HepG2 (cell line): Measurements from ENCODE around the gene RAB5B. TPM values are rescaled to one million over a fixed set of nuclear protein-coding genes. Genes with fewer than 3 reads are reported as not detected.

Source experiments
- ATAC-seq: fragments of 200-7000 bp; cut with Tn5 transposase; 3 replicates; pipeline ENCODE4 v1.9.1; 2020; ENCODE audit warnings: mild to moderate bottlenecking, moderate library complexity
- BruUV-seq: library from RNA; stranded (reverse); fragments of 400-500 nt; replicated peaks from 2 replicates; lab custom pipeline; 2021; lab: Mats Ljungman, UMichigan
- CTCF ChIA-PET: fragments of 300-600 bp; formaldehyde crosslinking; extraction: SDS; loops from one replicate; lab custom pipeline; 2021; ENCODE audit warnings: low total read pairs, inconsistent platforms, low intra/inter-chr PET ratio; lab: Yijun Ruan, JAX
- POLR2A ChIA-PET: fragments of 350-600 bp; sonication (Branson Sonifier 250); formaldehyde crosslinking; loops from one replicate; lab custom pipeline; 2020; ENCODE audit warnings: antibody characterized with exemption, inconsistent platforms; lab: Yijun Ruan, JAX
- DNase-seq: peaks from one replicate; pipeline ENCODE4 v3.0.0-alpha.2; 2015; ENCODE audit warnings: low spot score
- FAIRE-seq: peaks from 3 replicates; lab custom pipeline; 2011; peaks lifted over from hg19 to GRCh38; lab: Jason Lieb, UNC
- H2AFZ ChIP-seq: one replicate; pipeline ENCODE4 v1.6.1; 2011; ENCODE audit warnings: low read length, inconsistent platforms
- H3K27ac ChIP-seq: fragments of 300-600 bp; 3 replicates; pipeline ENCODE4 v1.8.0; 2011; ENCODE audit warnings: mixed run types, mild to moderate bottlenecking, mixed read lengths, low read length, inconsistent platforms; ENCODE audit not compliant: insufficient read depth; ENCODE audit errors: extremely low read length
- H3K27me3 ChIP-seq, 2 experiments: fragments of 200-600 bp in 1 of 2; 2 replicates in 1 of 2; 3 replicates in 1 of 2; pipeline versions ENCODE4 v1.6.0 to v1.8.0; 2011; ENCODE audit warnings: low read length in 2 of 2, mild to moderate bottlenecking in 2 of 2, moderate library complexity in 2 of 2, inconsistent platforms in 1 of 2; ENCODE audit not compliant: insufficient read depth in 2 of 2, control insufficient read depth in 1 of 2
- H3K36me3 ChIP-seq, 2 experiments: fragments of 200-600 bp in 1 of 2; replicated peaks in 1 of 2; 2 replicates in 1 of 2; 3 replicates in 1 of 2; pipeline versions ENCODE4 v1.5.1 to v1.8.0; 2011; ENCODE audit warnings: low read length in 2 of 2, inconsistent platforms in 1 of 2; ENCODE audit not compliant: insufficient read depth in 2 of 2, control insufficient read depth in 1 of 2
- H3K4me1 ChIP-seq: 2 replicates; pipeline ENCODE4 v1.5.1; 2012; ENCODE audit warnings: low read length, inconsistent platforms; ENCODE audit not compliant: insufficient read depth
- H3K4me2 ChIP-seq: 2 replicates; pipeline ENCODE4 v1.6.0; 2011; ENCODE audit warnings: low read depth, low read length, inconsistent platforms
- H3K4me3 ChIP-seq, 3 experiments: fragments of 200-600 bp in 1 of 3; sonication (generic), shearing (Covaris generic) in 1 of 3; replicated peaks in 1 of 3; 2 replicates each; pipeline ENCODE4 v1.5.1; 2011 to 2016; ENCODE audit warnings: low read length in 3 of 3, inconsistent platforms in 2 of 3, low read depth in 2 of 3, mild to moderate bottlenecking in 2 of 3, control low read depth in 1 of 3, mixed read lengths in 1 of 3; ENCODE audit not compliant: insufficient read depth in 1 of 3
- H3K79me2 ChIP-seq: one replicate; pipeline ENCODE4 v1.6.1; 2011; ENCODE audit warnings: low read length, inconsistent platforms; ENCODE audit not compliant: insufficient read depth
- H3K9ac ChIP-seq: 2 replicates; pipeline ENCODE4 v1.6.0; 2011; ENCODE audit warnings: mild to moderate bottlenecking, low read depth, low read length, inconsistent platforms; ENCODE audit not compliant: insufficient read depth
- H3K9me3 ChIP-seq: 2 replicates; pipeline ENCODE4 v1.5.1; 2012; ENCODE audit warnings: mild to moderate bottlenecking, low read length
- H4K20me1 ChIP-seq: 2 replicates; pipeline ENCODE4 v1.6.0; 2011; ENCODE audit warnings: inconsistent platforms, mild to moderate bottlenecking, low read length, moderate library complexity; ENCODE audit not compliant: insufficient read depth
- HNF4A ChIP-seq: sonication (generic); formaldehyde crosslinking; IDR thresholded peaks from 2 replicates; pipeline ENCODE4 v1.4.0; 2020; ENCODE audit warnings: missing genetic modification reagents
- NR2C2 ChIP-seq: sonication (generic); formaldehyde crosslinking; IDR thresholded peaks from 2 replicates; pipeline ENCODE4 v1.4.0; 2020; ENCODE audit warnings: missing genetic modification reagents, mild to moderate bottlenecking, moderate library complexity, borderline replicate concordance
- SMAD1 ChIP-seq: sonication (generic); formaldehyde crosslinking; IDR thresholded peaks from 2 replicates; pipeline ENCODE4 v1.4.0; 2020; ENCODE audit warnings: missing genetic modification reagents, low read depth, mild to moderate bottlenecking, borderline replicate concordance
- ZNF687 ChIP-seq: sonication (generic); formaldehyde crosslinking; IDR thresholded peaks from 2 replicates; pipeline ENCODE4 v1.5.1; 2020; ENCODE audit warnings: mild to moderate bottlenecking, missing genetic modification reagents, moderate library complexity
- WGBS: methylation state at CpG from one replicate; pipeline ENCODE4 v1.1.6; 2017; ENCODE audit warnings: low lambda C conversion rate; 5-methylcytosine and 5-hydroxymethylcytosine counted together
- in situ Hi-C: cut with HindIII; loops from 2 replicates; pipeline ENCODE4 v1.10.0; 2017; ENCODE audit warnings: low pct_unique_long_range_greater_than_20kb; ENCODE audit not compliant: extremely low pct_ligation_motif_present
- intact Hi-C: fragments of 100-400 bp; cut with micrococcal nuclease; formaldehyde crosslinking; loops from one replicate; pipeline ENCODE4 v1.10.0; 2022; ENCODE audit not compliant: unreplicated experiment
- polyA plus RNA-seq, 8 experiments: library from polyadenylated mRNA; depleted of rRNA in 3 of 8; stranded (reverse) in 7 of 8; unstranded in 1 of 8; fragments of >200 nt; fragmentation: Illumina TruSeq in 4 of 8; extraction: Trizol in 4 of 8; gene quantifications; 2 replicates each; pipeline versions ENCODE4 v1.2.1 to v1.2.3, GENCODE V29; 2011 to 2016; ENCODE audit warnings: low read depth in 4 of 8, missing spikeins in 1 of 8, mixed read lengths in 1 of 8; ENCODE audit not compliant: insufficient read depth in 1 of 8
- total RNA-seq, 5 experiments: library from RNA; depleted of rRNA; stranded (reverse); fragments of >200 nt; fragmentation: Illumina TruSeq; extraction: Trizol; gene quantifications; 2 replicates each; pipeline ENCODE4 v1.2.3, GENCODE V29; 2016; ENCODE audit warnings: low read depth in 1 of 5

Gene RAB5B
- total and polyA plus RNA-seq, 2 of the 13 experiments (the other 11 are each of a cell fraction or from before 2014, with no cell fraction given), result 26.0 to 68.3 TPM

GRCh38 chr12:55957106-55957859 lies 16.6 kb upstream of the RAB5B start:
- in situ Hi-C loops, result no loop called here
- H3K9ac ChIP-seq, result no peak overlapping the region

More at GRCh38 chr12:55957106-55957859, 16.6 kb upstream of the RAB5B start:
- H2AFZ ChIP-seq, result no peak overlapping the region
- intact Hi-C loops, result no loop called here
- FAIRE-seq (no peak), ATAC-seq (peak; percentile 15; the same call in 1 of the 3 replicates), DNase-seq (no peak)
- WGBS, result 26% methylated on average over 3 of the region's 5 CpGs
- H3K9me3 ChIP-seq, result no peaks in the 10 kb centered on the region
- no TSS peak for BruUV-seq
- no peaks in the 10 kb centered on the region for H4K20me1 ChIP-seq
- no peak overlapping the region for H3K27ac ChIP-seq
- H3K4me2 ChIP-seq, result peak overlapping the region; percentile 37; the same call in 1 of the 2 replicates
- CTCF ChIA-PET, result no interaction called here
- no peaks in the 10 kb centered on the region for H3K79me2 ChIP-seq
- peak; percentile 63 for TF ChIP-seq NR2C2 (CRISPR knock-in tag)
- TF ChIP-seq SMAD1 (CRISPR knock-in tag), result no peak
- TF ChIP-seq HNF4A, result peak; percentile 28; the same call in 1 of the 2 replicates
- peak; percentile 22; the same call in 1 of the 2 replicates for TF ChIP-seq ZNF687 (CRISPR knock-in tag)
- H3K36me3 ChIP-seq, result no peaks in the 10 kb centered on the region
- no peaks in the 10 kb centered on the region for H3K27me3 ChIP-seq
- no peak overlapping the region; a peak in 1 of 6 replicates for H3K4me3 ChIP-seq
- H3K4me1 ChIP-seq, result peaks cover 12% of the 10 kb centered on the region
- POLR2A ChIA-PET, result interaction anchor here (0.7 to 4.9 kb wide), 2 partner anchors 17 to 27 kb away, joined by 3 to 23 read pairs; partner anchors contain the start of gene RAB5B
